ENCODE data around the gene DPPA3. TPM values are rescaled to one million over a fixed set of nuclear protein-coding genes. Genes with fewer than 3 reads are reported as not detected.

Gene DPPA3
- total RNA-seq, 1 donor from 2014 or later = not detected

GRCh38 chr12:7678744-7679143 lies 32.5 kb upstream of the DPPA3 start:
- no peak for DNase-seq (ENCODE audit: extremely low spot score in 2 of 2)
- H3K27ac ChIP-seq = no peak overlapping the region
- no peaks in the 10 kb centered on the region for H3K9me3 ChIP-seq
- H3K4me3 ChIP-seq = no peak overlapping the region
- intact Hi-C loops (cut with DNase I) = no loop called here
- no peak for TF ChIP-seq POLR2AphosphoS5 (IDR thresholded peaks at IDR 0.05; ENCODE audit: insufficient read depth in 1 of 2, low read depth in 1 of 2)
- no peak for TF ChIP-seq CTCF (IDR thresholded peaks at IDR 0.05)
- no peak for TF ChIP-seq POLR2A (IDR thresholded peaks at IDR 0.05)
- H3K4me1 ChIP-seq = no peaks in the 10 kb centered on the region
- H3K27me3 ChIP-seq = no peaks in the 10 kb centered on the region
- H3K36me3 ChIP-seq = no peaks in the 10 kb centered on the region

DNA sequence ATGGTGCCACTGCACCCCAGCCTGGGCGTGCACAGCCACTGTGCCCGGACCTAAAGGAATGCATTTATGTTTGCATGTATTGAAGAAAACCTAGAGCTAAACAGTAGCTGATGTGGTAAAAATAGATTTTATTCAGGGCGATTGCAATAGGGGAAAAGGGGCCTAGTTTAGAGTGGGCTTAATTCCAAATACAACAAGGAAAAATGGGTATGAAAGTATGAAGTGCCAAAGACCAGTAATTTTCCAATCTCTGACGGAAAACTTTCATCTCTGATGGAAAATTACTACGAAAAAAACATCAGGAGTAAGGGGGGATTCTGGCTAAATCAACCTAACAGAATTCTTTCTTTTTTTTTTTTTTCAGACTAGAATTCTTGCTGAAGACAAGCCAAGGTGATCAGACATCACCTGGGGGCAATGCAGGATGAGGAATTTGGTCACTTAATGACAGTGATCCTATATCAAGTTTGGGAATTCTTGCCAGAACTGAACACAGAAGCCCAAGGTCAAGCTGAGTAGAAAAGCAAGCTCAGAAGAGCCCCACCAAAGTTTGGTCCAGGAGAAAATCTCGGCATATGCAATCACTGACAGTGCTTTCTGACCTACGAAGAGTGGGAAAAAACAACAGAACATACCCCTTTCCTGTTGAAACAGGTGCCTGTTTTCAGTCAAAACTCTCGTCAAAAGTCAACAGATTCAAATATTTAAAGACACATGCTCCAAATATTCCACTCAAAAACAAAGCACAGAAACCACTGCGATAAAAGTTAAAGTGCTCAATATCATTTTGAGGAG lies 31.8 kb upstream of the DPPA3 start:
- DNase-seq (ENCODE audit: extremely low spot score in 2 of 2) = no peak
- no peaks in the 10 kb centered on the region for H3K36me3 ChIP-seq
- intact Hi-C loops (cut with DNase I) = no loop called here
- no peak overlapping the region for H3K27ac ChIP-seq
- H3K27me3 ChIP-seq = no peaks in the 10 kb centered on the region
- H3K4me3 ChIP-seq = no peak overlapping the region
- no peaks in the 10 kb centered on the region for H3K9me3 ChIP-seq
- no peak for TF ChIP-seq POLR2A (IDR thresholded peaks at IDR 0.05)
- no peak for TF ChIP-seq CTCF (IDR thresholded peaks at IDR 0.05)
- no peak for TF ChIP-seq POLR2AphosphoS5 (IDR thresholded peaks at IDR 0.05; ENCODE audit: insufficient read depth in 1 of 2, low read depth in 1 of 2)
- H3K4me1 ChIP-seq = no peaks in the 10 kb centered on the region

- intact Hi-C loops (cut with DNase I) = no loop called here
- H3K27me3 ChIP-seq = no peaks in the 10 kb centered on the region
- no peaks in the 10 kb centered on the region for H3K4me1 ChIP-seq
- H3K27ac ChIP-seq = no peak overlapping the region
- H3K4me3 ChIP-seq = no peak overlapping the region
- DNase-seq (ENCODE audit: extremely low spot score in 2 of 2) = no peak
- no peaks in the 10 kb centered on the region for H3K36me3 ChIP-seq
- TF ChIP-seq POLR2AphosphoS5 (IDR thresholded peaks at IDR 0.05; ENCODE audit: insufficient read depth in 1 of 2, low read depth in 1 of 2) = no peak
- H3K9me3 ChIP-seq = no peaks in the 10 kb centered on the region
These were observed 29.7 kb upstream of the DPPA3 start for GRCh38 chr12:7681535-7681934.

- DNase-seq (ENCODE audit: extremely low spot score in 2 of 2) = no peak
- Histone ChIP-seq H3K9me3 (no peaks in the 10 kb centered on the region), H3K27ac (no peak overlapping the region), H3K4me1 (no peaks in the 10 kb centered on the region), H3K4me3 (no peak overlapping the region), H3K27me3 (no peaks in the 10 kb centered on the region), H3K36me3 (no peaks in the 10 kb centered on the region)
- TF ChIP-seq POLR2A (IDR thresholded peaks at IDR 0.05) (no peak), POLR2AphosphoS5 (IDR thresholded peaks at IDR 0.05; ENCODE audit: insufficient read depth in 1 of 2, low read depth in 1 of 2) (no peak), CTCF (IDR thresholded peaks at IDR 0.05) (no peak)
- intact Hi-C loops (cut with DNase I) = no loop called here
These were observed 17.4 kb upstream of the DPPA3 start for GRCh38 chr12:7693793-7694192.

GRCh38 chr12:7694556-7695236 lies 16.5 kb upstream of the DPPA3 start:
- no peaks in the 10 kb centered on the region for H3K36me3 ChIP-seq
- H3K27ac ChIP-seq = no peak overlapping the region
- no peaks in the 10 kb centered on the region for H3K27me3 ChIP-seq
- TF ChIP-seq POLR2A (IDR thresholded peaks at IDR 0.05) (no peak), POLR2AphosphoS5 (IDR thresholded peaks at IDR 0.05; ENCODE audit: insufficient read depth in 1 of 2, low read depth in 1 of 2) (no peak)
- H3K4me3 ChIP-seq = no peak overlapping the region
- intact Hi-C loops (cut with DNase I) = no loop called here
- H3K4me1 ChIP-seq = no peaks in the 10 kb centered on the region
- DNase-seq (ENCODE audit: extremely low spot score in 2 of 2) = no peak
- no peaks in the 10 kb centered on the region for H3K9me3 ChIP-seq

DNA sequence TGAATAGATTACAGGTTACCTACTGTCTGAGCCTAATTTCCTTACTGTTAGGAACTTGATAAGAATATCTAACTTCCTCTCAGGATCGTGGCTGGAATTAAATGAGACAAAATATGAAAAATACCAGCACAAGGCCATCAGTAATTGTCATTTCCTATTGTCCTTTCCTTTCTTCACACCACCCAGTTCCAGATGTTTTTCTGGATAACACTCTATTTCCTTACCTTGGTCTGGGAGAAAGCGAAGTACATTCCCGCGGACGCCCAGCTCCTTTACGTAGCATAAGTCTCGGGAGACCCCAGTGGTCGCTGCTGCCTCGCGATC lies 16.0 kb upstream of the DPPA3 start:
- Histone ChIP-seq H3K27ac (no peak overlapping the region), H3K27me3 (no peaks in the 10 kb centered on the region), H3K4me1 (no peaks in the 10 kb centered on the region), H3K9me3 (no peaks in the 10 kb centered on the region), H3K4me3 (no peak overlapping the region), H3K36me3 (no peaks in the 10 kb centered on the region)
- TF ChIP-seq POLR2AphosphoS5 (IDR thresholded peaks at IDR 0.05; ENCODE audit: insufficient read depth in 1 of 2, low read depth in 1 of 2) = no peak
- no peak for TF ChIP-seq CTCF (IDR thresholded peaks at IDR 0.05)
- no peak for TF ChIP-seq POLR2A (IDR thresholded peaks at IDR 0.05)
- intact Hi-C loops (cut with DNase I) = no loop called here
- no peak for DNase-seq (ENCODE audit: extremely low spot score in 2 of 2)
